MM.1S (cell line): Measurements from ENCODE around the gene PIEZO2.

Source experiments
- DNase-seq: peaks from one replicate; pipeline ENCODE4 v3.0.0-alpha.2; 2015
- H2AFZ ChIP-seq: fragments of 300-600 bp; sonication (generic); 2 replicates; pipeline ENCODE4 v1.6.0; 2016; ENCODE audit warnings: antibody characterized with exemption, low read length
- H3F3A ChIP-seq: fragments of 300-600 bp; sonication (generic); 2 replicates; pipeline ENCODE4 v1.6.1; 2016; ENCODE audit warnings: mild to moderate bottlenecking, antibody characterized with exemption, low read length, moderate library complexity, mixed read lengths; ENCODE audit not compliant: insufficient read depth
- H3K27ac ChIP-seq: fragments of 300-600 bp; sonication (generic); 2 replicates; pipeline ENCODE4 v1.5.1; 2016; ENCODE audit warnings: mild to moderate bottlenecking, low read length
- H3K27me3 ChIP-seq: fragments of 300-600 bp; sonication (generic); replicated peaks from 2 replicates; pipeline ENCODE4 v1.6.0; 2016; ENCODE audit warnings: low read length; ENCODE audit not compliant: insufficient read depth
- H3K36me3 ChIP-seq: fragments of 300-600 bp; sonication (generic); replicated peaks from 2 replicates; pipeline ENCODE4 v1.6.1; 2016; ENCODE audit warnings: mild to moderate bottlenecking, low read length, mixed read lengths; ENCODE audit not compliant: insufficient read depth
- H3K4me1 ChIP-seq: fragments of 300-600 bp; sonication (generic); 2 replicates; pipeline ENCODE4 v1.6.1; 2016; ENCODE audit warnings: low read length, mixed read lengths
- H3K4me2 ChIP-seq: fragments of 300-600 bp; sonication (generic); 2 replicates; pipeline ENCODE4 v1.6.0; 2016; ENCODE audit warnings: low read depth, low read length
- H3K4me3 ChIP-seq: fragments of 300-600 bp; sonication (generic); 2 replicates; pipeline ENCODE4 v1.5.1; 2016; ENCODE audit warnings: low read length, mixed read lengths
- H3K79me2 ChIP-seq: fragments of 300-600 bp; sonication (generic); 2 replicates; pipeline ENCODE4 v1.6.1; 2016; ENCODE audit warnings: mixed run types, low read length, mixed read lengths
- H3K9ac ChIP-seq: fragments of 300-600 bp; sonication (generic); 2 replicates; pipeline ENCODE4 v1.6.1; 2016; ENCODE audit warnings: low read length, mixed read lengths
- H3K9me2 ChIP-seq: fragments of 300-600 bp; sonication (generic); replicated peaks from 2 replicates; pipeline ENCODE4 v1.6.1; 2016; ENCODE audit warnings: mild to moderate bottlenecking, low read length, mixed read lengths; ENCODE audit not compliant: insufficient read depth
- H3K9me3 ChIP-seq: fragments of 300-600 bp; sonication (generic); replicated peaks from 2 replicates; pipeline ENCODE4 v1.6.1; 2016; ENCODE audit warnings: mild to moderate bottlenecking, low read length, mixed read lengths; ENCODE audit not compliant: insufficient read depth
- H4K20me1 ChIP-seq: fragments of 300-600 bp; sonication (generic); 2 replicates; pipeline ENCODE4 v1.6.1; 2016; ENCODE audit warnings: mild to moderate bottlenecking, low read length, moderate library complexity, mixed read lengths; ENCODE audit not compliant: insufficient read depth
- CTCF ChIP-seq: fragments of 300-600 bp; sonication (generic); IDR thresholded peaks from 2 replicates; pipeline ENCODE4 v1.5.1; 2016; ENCODE audit warnings: antibody characterized with exemption, low read length, mixed read lengths
- EZH2 ChIP-seq: fragments of 300-600 bp; sonication (generic); optimal IDR thresholded peaks from 2 replicates; pipeline ENCODE3; 2017; ENCODE audit warnings: low read depth, mild to moderate bottlenecking, antibody characterized with exemption, low read length, mixed read lengths
- EZH2phosphoT487 ChIP-seq: fragments of 300-600 bp; sonication (generic); IDR thresholded peaks from 2 replicates; pipeline ENCODE4 v1.6.1; 2018; ENCODE audit warnings: antibody characterized with exemption, low read length

The PIEZO2 gene

GRCh38 chr18:10965119-10965518 is 184.2 kb downstream of the PIEZO2 start:
- Histone ChIP-seq H3K4me3 (no peak overlapping the region), H3K27me3 (no peaks in the 10 kb centered on the region), H3F3A (no peaks in the 10 kb centered on the region), H3K79me2 (no peaks in the 10 kb centered on the region), H4K20me1 (no peaks in the 10 kb centered on the region), H3K9ac (no peak overlapping the region), H2AFZ (no peak overlapping the region), H3K4me2 (no peak overlapping the region), H3K27ac (no peak overlapping the region), H3K9me2 (no peaks in the 10 kb centered on the region), H3K9me3 (no peaks in the 10 kb centered on the region), H3K4me1 (no peaks in the 10 kb centered on the region), H3K36me3 (no peaks in the 10 kb centered on the region)
- no peak for TF ChIP-seq EZH2
- TF ChIP-seq CTCF: no peak
- TF ChIP-seq EZH2phosphoT487: no peak
- DNase-seq: no peak

GRCh38 chr18:10953672-10954071 is 195.7 kb downstream of the PIEZO2 start:
- Histone ChIP-seq H3K27me3 (no peaks in the 10 kb centered on the region), H3K9ac (no peak overlapping the region), H3K4me3 (no peak overlapping the region), H3K79me2 (no peaks in the 10 kb centered on the region), H4K20me1 (no peaks in the 10 kb centered on the region), H3K4me1 (peaks cover 66% of the 10 kb centered on the region), H3F3A (peaks cover 40% of the 10 kb centered on the region), H3K36me3 (no peaks in the 10 kb centered on the region), H2AFZ (no peak overlapping the region), H3K27ac (peak overlapping the region; percentile 6; the same call in 1 of the 2 replicates), H3K9me3 (no peaks in the 10 kb centered on the region), H3K4me2 (no peak overlapping the region), H3K9me2 (no peaks in the 10 kb centered on the region)
- TF ChIP-seq EZH2 (no peak), CTCF (no peak), EZH2phosphoT487 (no peak)
- peak; percentile 71 for DNase-seq

- Histone ChIP-seq H3K9ac (peak overlapping the region; percentile 45; the same call in 1 of the 2 replicates), H3K27me3 (no peaks in the 10 kb centered on the region), H3K4me3 (peak overlapping the region; percentile 8; the same call in 1 of the 2 replicates), H3K4me1 (peaks cover 51% of the 10 kb centered on the region), H3K9me3 (no peaks in the 10 kb centered on the region), H3K79me2 (no peaks in the 10 kb centered on the region), H3K9me2 (no peaks in the 10 kb centered on the region), H4K20me1 (no peaks in the 10 kb centered on the region), H3F3A (peaks cover 36% of the 10 kb centered on the region), H3K4me2 (peak overlapping the region; percentile 58), H3K27ac (peak overlapping the region; percentile 95), H2AFZ (no peak overlapping the region), H3K36me3 (no peaks in the 10 kb centered on the region)
- DNase-seq: peak; percentile 45
- no peak for TF ChIP-seq EZH2phosphoT487
- TF ChIP-seq CTCF: no peak
- no peak for TF ChIP-seq EZH2
Measured at GRCh38 chr18:10951631-10952544, 197.5 kb downstream of the PIEZO2 start.
